Urothelium cell line (cell line): Measurements from ENCODE around the gene CLC.
A peak's percentile ranks its signal among the peaks of the same experiment; 100 is the strongest.
"Not testable (repeated sequence)": the region's sequence is repeated elsewhere in the genome, so short reads cannot be mapped to it uniquely, and the experiment has no call there.

Experiments used
- DNase-seq: peaks from one replicate; pipeline ENCODE4 v3.0.0; 2011; ENCODE audit warnings: low spot score, mixed read lengths
- FAIRE-seq: peaks from 2 replicates; lab custom pipeline; 2011; peaks lifted over from hg19 to GRCh38; lab: Jason Lieb, UNC

CLC gene

DNA sequence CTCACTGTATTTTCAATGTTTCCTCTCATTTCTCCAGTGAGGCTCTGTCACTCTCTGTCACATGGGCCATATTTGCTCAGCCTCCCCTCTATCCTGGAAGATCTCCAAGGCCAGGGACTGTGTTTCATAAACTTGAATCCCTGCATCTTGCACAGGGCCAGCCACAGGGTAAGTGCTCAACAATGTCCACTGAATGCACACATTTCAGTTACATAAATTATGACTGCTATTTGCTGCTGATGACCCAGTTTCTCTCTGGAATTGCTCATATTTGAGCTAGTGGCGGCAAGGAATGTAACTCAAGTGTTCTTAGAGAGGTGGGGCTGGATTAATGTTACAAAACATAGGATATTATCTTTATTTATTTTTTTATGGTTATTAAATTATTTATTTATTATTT is 6.1 kb downstream of the CLC start:
- DNase-seq (no peak), FAIRE-seq (no peak)

GRCh38 chr19:39729594-39729993 is 8.2 kb downstream of the CLC start:
- DNase-seq (no peak), FAIRE-seq (no peak)

DNA sequence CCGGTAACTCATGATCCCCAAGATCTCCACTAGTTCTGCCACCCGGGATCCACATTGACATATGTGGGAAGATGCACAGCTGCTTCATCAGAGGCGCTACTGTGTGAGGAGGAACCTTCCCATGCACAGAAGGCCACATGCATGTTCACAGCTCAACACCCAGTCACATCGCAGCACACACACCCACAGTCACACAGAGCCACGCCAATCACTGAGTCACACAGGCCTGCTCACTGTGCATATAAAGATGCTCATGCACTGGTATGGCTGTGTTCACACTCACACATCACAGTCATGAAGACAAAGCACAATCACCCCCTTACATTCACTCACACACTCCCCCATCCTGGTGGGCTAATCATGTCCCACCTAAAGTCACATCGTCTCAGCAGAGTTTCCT is 9.8 kb downstream of the CLC start:
- DNase-seq: no peak
- FAIRE-seq: no peak

GRCh38 chr19:39727070-39727800 is 10.6 kb downstream of the CLC start:
- FAIRE-seq (no peak), DNase-seq (no peak)

- DNase-seq: no peak
- FAIRE-seq: no peak
Measured at GRCh38 chr19:39725995-39726394, 11.8 kb downstream of the CLC start.

GRCh38 chr19:39720144-39720543 is 17.7 kb downstream of the CLC start:
- not testable (repeated sequence) for FAIRE-seq, DNase-seq

DNA sequence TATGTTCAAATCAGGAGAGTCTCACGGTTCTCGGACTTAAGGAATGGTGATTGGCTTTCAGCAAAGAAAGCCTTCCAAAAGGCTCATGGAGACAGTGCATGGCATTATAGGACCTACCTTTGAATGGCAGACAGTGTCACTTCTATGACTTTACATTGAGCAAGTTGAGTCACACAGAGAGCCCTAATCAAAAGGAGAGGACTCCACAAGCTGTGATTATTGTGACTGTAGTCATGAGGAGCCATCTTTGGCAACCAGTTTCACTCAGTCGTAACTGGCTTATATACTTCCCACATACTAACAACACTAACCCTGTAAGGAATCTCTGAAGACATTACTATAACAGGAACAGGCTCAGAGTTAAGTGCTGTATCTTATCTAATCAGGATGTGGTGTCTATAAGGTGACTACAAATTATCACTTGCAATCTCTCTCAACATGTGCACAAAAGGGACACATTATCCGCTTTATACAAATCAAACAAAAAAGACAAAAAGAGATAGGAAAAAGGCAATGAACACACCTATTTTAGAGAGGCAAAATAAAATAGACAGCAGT is 27.4 kb downstream of the CLC start:
- DNase-seq (no peak), FAIRE-seq (no peak)

DNA sequence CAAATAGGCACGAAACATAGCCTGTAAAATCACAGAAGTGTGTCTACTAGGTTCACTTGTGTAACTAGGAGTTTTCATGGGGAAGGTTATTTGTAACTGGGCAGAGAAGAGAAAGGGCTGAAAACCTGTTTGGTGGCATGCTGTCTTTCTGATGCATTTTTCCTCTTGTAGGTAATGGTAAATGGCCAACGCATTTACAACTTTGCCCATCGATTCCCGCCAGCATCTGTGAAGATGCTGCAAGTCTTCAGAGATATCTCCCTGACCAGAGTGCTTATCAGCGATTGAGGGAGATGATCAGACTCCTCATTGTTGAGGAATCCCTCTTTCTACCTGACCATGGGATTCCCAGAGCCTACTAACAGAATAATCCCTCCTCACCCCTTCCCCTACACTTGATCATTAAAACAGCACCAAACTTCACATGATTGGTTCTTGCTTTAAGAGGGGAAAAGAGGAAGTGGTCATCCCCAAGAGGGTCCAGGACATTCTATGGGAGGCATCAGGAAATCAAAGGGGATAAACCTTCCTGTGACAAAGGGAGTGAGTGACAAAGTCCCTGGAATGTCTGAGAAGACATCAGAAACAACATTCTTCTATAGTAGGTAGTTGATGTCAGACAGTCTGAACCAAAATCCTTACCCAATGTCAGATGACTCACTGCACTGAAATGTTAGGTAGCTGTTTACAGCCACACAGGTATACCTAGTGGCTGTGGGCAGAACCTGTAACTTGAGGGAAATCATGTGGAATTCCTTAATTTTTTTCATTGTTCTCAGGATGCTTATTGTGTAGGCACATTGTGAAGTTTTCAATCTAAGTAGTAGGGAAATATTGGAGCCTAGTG is 28.6 kb downstream of the CLC start:
- no peak for FAIRE-seq
- DNase-seq: peak; percentile 25

- no peak for FAIRE-seq
Measured at GRCh38 chr19:39708594-39708993, 29.2 kb downstream of the CLC start.

GRCh38 chr19:39705578-39706188 is 32.1 kb downstream of the CLC start:
- FAIRE-seq (no peak), DNase-seq (no peak)

More at GRCh38 chr19:39708594-39708993, 29.2 kb downstream of the CLC start:
- no peak for DNase-seq

DNA sequence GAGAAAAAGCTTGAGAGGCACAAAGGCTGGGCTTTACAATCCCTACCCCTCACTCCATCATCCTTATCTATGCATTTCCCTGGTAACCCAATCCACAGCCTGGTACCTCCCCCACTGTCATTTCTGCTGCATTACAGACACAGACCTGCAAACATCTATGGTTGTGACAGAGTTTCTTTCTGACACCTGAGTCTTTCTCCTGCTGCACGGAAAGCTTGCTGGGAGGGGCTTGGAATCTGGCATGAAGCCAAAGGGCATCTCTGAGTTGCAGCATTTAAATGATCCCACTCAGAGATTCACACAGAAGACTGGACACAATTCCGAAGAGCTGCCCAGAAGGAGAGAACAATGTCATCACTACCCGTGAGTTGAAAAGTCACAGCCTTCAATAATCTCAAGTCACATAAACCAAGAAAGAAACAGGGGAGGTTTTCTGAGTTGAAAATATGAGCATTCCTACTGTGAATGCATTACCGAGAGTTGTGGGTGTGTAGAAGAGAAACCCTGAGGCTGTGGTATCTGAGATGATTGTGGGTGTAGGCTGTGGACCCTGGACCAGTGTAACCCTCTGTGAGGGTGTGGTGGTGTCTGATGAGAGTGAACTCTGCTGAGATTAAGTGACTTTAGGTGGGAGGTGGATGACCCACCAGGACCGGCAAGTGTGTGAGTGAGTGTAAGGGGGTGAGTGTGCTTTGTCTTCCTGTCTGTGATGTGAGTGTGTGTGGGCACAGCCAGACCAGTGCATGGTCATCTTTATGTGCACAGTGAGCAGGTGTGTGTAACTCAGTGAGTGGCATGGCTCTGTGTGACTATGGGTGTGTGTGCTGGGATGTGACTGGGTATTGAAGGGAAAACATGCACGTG is 33.4 kb downstream of the CLC start, which contains the start of gene LGALS14:
TSS of gene LGALS14 (plus strand) at position 301 of the 864 bp plus-strand sequence. CDS start at position 349, 48 bp downstream.
- DNase-seq (no peak), FAIRE-seq (no peak)

GRCh38 chr19:39701291-39701690 is 36.5 kb downstream of the CLC start:
- no peak for FAIRE-seq

DNA sequence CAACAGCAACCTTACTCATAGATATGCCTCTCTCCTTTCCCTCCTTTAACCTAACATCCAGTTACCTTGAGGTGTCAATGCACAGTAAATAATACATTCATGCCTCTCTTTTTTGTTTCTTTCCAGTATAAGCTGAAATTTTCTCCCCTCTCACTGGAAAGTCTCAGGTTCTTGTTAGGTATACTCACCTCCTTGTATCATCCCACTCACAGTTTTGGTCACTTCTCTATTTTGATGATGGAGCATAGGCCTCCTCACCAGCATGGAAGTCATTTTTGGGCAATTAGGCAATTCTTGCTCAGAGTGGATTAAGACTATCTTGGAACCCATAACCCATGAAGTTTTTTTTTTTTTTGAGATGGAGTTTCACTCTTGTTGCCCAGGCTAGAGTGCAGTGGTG is 39.3 kb downstream of the CLC start:
- DNase-seq (no peak), FAIRE-seq (no peak)

More at GRCh38 chr19:39701291-39701690, 36.5 kb downstream of the CLC start:
- DNase-seq: no peak

GRCh38 chr19:39696387-39696786 is 41.4 kb downstream of the CLC start:
- peak; percentile 46 for DNase-seq
- FAIRE-seq: no peak

DNA sequence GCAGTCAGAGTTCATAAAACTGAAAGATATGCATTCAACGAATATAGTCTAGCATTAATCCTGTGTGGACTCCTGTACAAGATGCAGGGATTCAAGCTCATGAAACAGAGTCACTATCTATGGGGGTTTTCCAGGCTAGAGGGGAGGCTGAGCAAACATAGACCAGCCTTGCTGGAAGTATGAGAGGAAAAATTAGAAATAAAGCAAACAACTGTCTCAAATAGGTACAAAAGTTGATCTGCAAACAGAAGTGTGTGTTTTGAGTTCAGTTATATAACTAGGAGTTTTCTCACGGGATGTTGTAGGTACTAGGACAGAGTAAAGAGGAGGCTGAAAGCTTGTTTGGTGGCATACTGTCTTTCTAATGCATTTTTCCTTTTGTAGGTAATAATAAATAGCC is 42.1 kb downstream of the CLC start:
- FAIRE-seq (no peak), DNase-seq (no peak)

GRCh38 chr19:39692822-39693221 is 45.0 kb downstream of the CLC start:
- DNase-seq (no peak), FAIRE-seq (no peak)

DNA sequence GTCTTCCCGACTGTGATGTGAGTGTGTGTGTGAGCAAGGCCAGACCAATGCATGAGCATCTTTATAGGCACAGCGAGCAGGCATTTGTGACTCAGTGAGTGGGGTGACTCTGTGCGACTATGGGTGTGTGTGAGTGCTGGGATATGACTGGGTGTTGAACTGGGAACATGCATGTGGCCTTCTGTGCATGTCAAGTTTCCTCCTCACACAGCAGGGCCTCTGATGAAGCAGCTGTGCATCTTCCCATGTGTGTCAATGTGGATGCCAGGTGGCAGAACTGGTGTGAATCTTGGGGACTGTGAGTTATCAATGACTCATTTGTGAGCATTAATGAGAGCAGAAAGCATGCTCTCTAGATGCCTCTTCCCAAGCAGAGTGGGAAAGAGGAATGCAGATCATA is 45.7 kb downstream of the CLC start:
- DNase-seq (no peak), FAIRE-seq (no peak)

DNA sequence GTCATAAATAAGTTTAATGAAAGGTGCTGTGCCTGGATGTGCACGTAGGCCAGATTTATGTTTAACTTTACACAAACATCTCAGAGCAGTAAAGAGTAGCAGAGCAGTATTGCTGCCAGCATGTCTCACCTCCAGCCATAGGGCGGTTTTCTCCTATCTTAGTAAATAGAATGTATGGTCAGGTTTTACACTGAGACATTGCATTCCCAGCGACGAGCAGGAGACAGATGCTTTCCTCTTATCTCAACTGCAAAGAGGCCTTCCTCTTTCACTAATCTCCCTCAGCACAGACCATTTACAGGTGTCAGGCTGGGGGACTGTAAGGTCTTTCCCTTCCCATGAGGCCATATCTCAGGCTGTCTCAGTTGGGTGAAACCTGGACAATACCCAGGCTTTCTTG is 49.2 kb downstream of the CLC start:
- not testable (repeated sequence) for FAIRE-seq, DNase-seq

DNA sequence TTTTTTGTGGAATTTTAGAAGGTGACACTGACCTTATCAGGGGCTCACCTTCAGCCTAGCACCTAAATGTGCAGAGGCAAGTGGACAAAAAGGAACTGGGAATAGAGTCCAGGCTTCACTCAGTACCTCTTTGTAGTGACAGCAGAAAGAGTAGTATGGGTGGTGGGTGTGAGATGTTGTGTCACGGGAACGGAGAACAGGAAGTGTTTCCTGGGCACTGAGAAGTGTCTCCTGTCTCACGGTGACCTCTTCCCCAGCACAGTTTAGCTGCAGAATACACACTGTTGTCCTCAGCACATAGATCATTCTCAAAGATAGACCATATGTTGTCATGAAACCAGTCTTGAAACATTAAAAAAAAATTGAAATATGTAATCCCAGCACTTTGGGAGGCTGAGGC is 51.1 kb downstream of the CLC start:
- no peak for FAIRE-seq

GRCh38 chr19:39684267-39684666 is 53.6 kb downstream of the CLC start:
- peak; percentile 53 for DNase-seq
- no peak for FAIRE-seq

More for the DNA sequence above, 51.1 kb downstream of the CLC start:
- DNase-seq: no peak
